GM23338 (cell line): ENCODE results near the gene TMEM51.

Experiments used
- CREB1 ChIP-seq: fragments of 250-450 bp; sonication (Bioruptor Pico); IDR thresholded peaks from 2 replicates; pipeline ENCODE4 v1.5.0; 2020; ENCODE audit warnings: low read depth, mild to moderate bottlenecking, moderate library complexity
- ETS1 ChIP-seq: IDR thresholded peaks from 2 replicates; pipeline ENCODE4 v1.6.1; 2016; ENCODE audit warnings: antibody characterized with exemption
- EZH2 ChIP-seq: fragments of 200-600 bp; sonication (generic); IDR thresholded peaks from one replicate; pipeline ENCODE4 v1.8.0; 2017; ENCODE audit warnings: antibody characterized with exemption, mild to moderate bottlenecking, low read depth; ENCODE audit not compliant: unreplicated experiment
- EZH2phosphoT487 ChIP-seq: fragments of 200-600 bp; sonication (generic); IDR thresholded peaks from one replicate; pipeline ENCODE4 v1.8.1; 2018; ENCODE audit warnings: antibody characterized with exemption; ENCODE audit not compliant: unreplicated experiment
- JUNB ChIP-seq: IDR thresholded peaks from one replicate; pipeline ENCODE4 v1.6.1; 2016; ENCODE audit warnings: antibody characterized with exemption; ENCODE audit not compliant: unreplicated experiment
- NANOG ChIP-seq: IDR thresholded peaks from 2 replicates; pipeline ENCODE4 v1.6.1; 2016; ENCODE audit warnings: antibody characterized with exemption, borderline replicate concordance
- POLR2AphosphoS5 ChIP-seq: IDR thresholded peaks from 2 replicates; pipeline ENCODE4 v1.6.1; 2016; ENCODE audit warnings: antibody characterized with exemption, low read depth
- REST ChIP-seq: IDR thresholded peaks from one replicate; pipeline ENCODE4 v1.6.1; 2018; ENCODE audit warnings: antibody characterized with exemption; ENCODE audit not compliant: unreplicated experiment
- ZNF114 ChIP-seq: fragments of 250-450 bp; sonication (Bioruptor Pico); IDR thresholded peaks from 2 replicates; pipeline ENCODE4 v1.5.0; 2020; ENCODE audit warnings: mild to moderate bottlenecking, moderate library complexity
- ZNF331 ChIP-seq: fragments of 250-450 bp; sonication (Bioruptor Pico); IDR thresholded peaks from 2 replicates; pipeline ENCODE4 v1.5.0; 2020; ENCODE audit warnings: low read depth, mild to moderate bottlenecking, moderate library complexity
- TF ChIP-seq, protein P1 (sequence below), 2 experiments: fragments of 200-600 bp in 1 of 2; sonication (generic) in 1 of 2; conservative IDR thresholded peaks; 2 replicates each; pipeline versions ENCODE4 v1.5.1 to v1.6.1; 2016 to 2017; ENCODE audit warnings: antibody characterized with exemption in 2 of 2, low read depth in 2 of 2, mild to moderate bottlenecking in 2 of 2, moderate library complexity in 1 of 2

GRCh38 chr1:15212216-15212953 lies 58.8 kb downstream of the TMEM51 start:
- TF ChIP-seq, protein P1, sequence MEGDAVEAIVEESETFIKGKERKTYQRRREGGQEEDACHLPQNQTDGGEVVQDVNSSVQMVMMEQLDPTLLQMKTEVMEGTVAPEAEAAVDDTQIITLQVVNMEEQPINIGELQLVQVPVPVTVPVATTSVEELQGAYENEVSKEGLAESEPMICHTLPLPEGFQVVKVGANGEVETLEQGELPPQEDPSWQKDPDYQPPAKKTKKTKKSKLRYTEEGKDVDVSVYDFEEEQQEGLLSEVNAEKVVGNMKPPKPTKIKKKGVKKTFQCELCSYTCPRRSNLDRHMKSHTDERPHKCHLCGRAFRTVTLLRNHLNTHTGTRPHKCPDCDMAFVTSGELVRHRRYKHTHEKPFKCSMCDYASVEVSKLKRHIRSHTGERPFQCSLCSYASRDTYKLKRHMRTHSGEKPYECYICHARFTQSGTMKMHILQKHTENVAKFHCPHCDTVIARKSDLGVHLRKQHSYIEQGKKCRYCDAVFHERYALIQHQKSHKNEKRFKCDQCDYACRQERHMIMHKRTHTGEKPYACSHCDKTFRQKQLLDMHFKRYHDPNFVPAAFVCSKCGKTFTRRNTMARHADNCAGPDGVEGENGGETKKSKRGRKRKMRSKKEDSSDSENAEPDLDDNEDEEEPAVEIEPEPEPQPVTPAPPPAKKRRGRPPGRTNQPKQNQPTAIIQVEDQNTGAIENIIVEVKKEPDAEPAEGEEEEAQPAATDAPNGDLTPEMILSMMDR (conservative IDR thresholded peaks at IDR 0.05; ENCODE audit: low read depth in 2 of 2), result no peak
- no peak for TF ChIP-seq REST
- no peak for TF ChIP-seq EZH2
- TF ChIP-seq CREB1, result no peak
- no peak for TF ChIP-seq POLR2AphosphoS5
- no peak for TF ChIP-seq EZH2phosphoT487
- TF ChIP-seq JUNB, result no peak
- TF ChIP-seq ZNF114, result no peak
- TF ChIP-seq ETS1, result no peak
- no peak for TF ChIP-seq NANOG
- TF ChIP-seq ZNF331 (CRISPR knock-in tag), result no peak
